ENCODE results near the gene HBS1L.

Gene HBS1L

DNA sequence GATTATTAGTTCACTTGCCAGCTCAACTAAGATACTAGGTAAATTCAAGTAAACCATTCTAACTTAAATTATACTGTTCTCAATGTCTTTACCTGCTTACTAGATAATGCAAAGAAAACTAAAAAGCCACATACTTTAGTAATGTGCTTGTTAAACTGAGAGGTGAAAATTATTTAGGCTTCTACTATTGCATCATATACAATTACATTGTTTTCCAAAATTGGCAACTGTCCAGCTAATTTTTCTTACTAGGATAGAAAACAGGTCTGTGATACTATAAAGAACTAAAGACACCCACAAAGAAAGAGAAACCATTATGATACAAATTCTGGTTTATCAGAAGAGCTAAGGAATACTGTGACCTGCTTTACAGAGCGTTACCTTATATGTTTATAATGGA is 59.1 kb downstream of the HBS1L start:
- no peak for DNase-seq

DNA sequence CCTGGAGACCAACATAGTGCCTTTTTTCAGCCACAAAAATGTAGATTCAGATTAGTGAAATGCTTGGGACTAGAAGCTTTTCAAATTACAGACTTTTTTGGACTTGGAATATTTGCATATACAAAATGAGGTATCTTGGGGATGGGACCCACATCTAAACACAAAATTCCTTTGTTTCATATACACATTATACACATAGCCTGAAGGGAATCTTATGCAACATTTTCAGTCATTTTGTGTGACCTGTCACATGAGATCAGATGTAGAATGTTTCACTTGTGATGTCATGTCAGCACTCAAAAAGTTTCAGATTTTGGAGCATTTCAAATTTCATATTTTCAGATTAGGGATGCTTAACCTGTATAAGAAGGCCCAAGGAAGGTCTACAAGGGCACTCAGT is 60.2 kb downstream of the HBS1L start:
- no peak for DNase-seq

DNA sequence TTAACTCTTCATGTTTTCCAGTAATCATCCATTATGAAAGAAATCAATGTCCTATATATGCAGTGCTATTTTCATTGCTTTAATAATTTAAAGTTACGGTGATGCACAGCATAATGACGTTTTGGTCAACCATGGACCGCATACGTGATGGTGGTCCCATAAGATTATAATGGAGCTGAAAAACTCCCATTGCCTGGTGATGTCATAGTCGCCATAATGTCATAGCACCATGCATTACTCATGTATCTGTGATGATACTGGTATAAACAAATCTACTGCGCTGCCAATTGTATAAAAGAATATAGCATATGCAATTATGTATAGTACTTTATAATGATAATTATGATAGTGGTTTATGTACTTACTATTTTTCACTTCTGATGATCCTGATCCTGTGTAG is 62.5 kb downstream of the HBS1L start:
- no peak for DNase-seq

DNA sequence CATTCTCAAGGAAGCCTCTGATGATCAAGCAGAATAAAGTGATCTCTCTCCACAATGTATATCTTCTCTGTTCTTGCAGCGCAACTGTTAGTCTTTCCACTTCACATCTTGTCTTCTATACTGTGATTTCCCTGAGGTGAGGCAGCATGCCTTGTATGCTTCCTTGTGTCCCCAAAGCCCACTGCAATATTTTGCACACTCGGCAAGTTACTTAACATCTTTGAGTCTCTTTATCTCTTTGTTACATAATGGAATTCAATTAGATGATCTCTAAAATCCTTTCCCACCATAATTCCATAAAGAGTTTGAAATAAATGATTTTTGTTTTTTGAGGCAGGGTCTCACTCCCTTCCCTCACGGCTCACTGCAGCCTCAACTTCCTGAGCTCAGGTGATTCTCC is 64.4 kb downstream of the HBS1L start:
- no peak for DNase-seq

DNA sequence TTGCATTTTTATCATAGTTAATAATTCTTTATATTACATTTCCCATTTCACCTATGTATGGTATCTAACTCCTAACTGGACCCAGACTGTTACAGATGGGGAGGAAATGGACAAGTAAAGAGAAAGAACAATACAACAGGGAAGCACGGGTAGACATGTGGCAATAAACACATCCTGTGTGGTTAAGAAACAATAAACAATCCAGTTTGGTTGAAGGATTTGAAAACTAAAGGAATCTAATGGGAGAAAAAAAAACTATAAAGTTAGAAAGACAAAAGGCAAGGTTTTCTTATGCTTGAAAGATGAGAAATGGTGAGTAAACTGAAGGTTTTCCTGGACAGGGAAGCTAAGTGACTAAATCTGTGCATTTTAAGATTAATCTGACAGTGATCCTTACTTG is 69.8 kb downstream of the HBS1L start:
- DNase-seq = no peak

DNA sequence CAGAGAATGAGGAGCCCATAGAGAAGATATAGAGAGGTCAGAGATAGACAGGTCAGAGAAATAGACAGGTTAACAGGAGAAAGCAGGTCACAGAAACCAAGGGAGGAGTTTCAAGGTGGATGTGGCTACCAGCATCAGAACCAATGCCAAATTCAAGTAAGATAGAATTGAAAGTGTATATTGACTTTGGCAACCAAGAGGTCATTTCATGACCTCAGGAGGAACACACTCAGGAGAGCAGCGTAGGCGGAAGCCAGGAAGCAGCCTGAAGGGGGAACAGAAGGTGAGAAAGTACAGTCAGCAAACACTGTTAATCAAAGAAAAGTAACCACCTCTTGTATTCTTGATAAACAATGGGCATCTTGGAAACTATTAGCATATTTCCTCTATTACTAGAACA is 70.8 kb downstream of the HBS1L start:
- DNase-seq = no peak

DNA sequence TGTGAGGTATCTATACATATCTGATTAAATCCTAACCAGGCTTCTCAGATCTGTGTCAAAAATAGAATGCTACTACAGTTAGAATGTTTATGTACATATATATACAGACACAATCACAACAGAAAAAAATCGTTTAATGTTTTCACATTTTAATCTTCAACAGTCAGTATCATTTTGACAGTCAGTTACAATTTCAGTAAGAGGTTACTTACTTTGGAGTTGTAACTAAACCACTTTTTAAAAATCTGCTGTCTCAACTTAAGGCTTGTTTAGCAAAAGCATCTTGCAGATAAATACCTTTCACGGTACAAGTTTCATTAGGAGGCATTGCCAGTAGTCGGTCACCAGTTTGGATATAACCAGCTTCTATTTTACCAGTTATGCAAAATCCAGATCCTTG is 72.5 kb downstream of the HBS1L start:
- DNase-seq = no peak

DNA sequence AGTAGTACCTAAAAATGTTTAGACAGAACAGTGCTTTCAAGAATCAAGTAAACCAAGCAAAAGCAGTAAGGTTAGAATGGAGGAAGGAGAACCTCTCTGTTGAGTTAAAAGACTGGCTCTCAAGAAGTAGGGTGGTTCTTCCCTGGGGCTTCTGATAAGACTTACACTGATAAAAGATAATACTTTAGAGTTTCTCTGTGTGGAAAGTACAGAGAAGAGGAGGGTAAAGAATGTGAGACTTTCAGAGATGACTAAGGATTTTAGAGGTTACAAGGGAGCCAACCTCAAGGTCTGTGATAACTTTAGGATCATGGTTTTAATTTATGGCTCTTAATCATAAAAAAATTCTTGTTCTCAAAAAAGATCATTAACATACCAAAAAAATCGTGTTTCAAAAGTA is 73.8 kb downstream of the HBS1L start:
- no peak for DNase-seq

DNA sequence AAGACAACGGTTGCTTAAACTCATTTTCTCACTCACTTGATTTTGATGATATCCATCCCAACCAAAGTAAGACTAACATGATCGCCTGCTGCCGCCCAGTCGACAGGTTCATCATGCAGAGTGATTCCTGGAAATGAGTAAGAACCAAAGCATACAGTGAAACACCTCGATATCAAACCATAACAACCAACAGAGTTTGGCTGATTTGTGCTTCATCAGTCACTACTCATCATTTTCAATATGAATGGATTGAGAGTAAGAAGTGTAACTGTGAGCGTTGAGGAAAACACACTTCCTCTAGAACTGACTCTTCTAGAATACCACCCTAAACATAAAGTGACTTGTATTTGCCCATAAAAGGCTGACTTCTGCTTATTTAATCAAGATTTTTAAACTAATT is 75.5 kb downstream of the HBS1L start:
- no peak for DNase-seq

DNA sequence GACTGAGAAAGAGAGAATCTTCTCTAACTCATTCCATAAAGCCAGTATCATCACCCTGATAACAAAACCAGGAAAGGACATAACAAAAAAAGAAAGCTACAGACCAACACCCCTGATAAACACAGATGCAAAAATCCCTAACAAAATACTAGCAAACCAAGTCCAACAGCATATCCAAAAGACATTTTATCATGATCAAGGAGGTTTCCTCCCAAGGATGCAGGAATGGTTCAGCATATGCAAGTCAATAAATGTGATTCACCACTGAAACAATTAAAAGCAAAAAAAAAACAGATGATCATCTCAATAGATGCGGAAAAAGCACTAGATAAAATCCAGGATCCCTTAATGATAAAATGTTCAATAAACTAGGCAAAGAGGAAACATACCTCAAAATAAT is 80.3 kb downstream of the HBS1L start:
- DNase-seq = no peak

DNA sequence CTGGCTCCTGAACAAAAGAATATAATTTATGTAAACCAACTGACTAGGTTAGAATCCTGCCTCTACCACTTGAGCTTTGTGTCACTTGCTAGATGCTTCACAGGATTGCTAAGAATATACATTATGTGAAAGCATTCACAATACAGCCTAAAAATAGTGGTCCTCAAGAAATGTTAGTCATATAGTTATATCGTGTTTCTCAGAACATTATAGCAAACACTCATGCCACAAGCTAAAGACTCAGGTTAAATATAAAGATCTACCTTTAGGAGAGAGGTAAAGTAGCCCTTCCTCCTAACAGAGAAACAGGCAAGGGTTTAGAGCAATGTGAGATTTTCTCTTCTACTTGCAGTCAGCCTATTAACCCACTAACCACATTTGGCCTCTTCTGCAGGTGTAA is 86.9 kb downstream of the HBS1L start:
- DNase-seq = no peak

DNA sequence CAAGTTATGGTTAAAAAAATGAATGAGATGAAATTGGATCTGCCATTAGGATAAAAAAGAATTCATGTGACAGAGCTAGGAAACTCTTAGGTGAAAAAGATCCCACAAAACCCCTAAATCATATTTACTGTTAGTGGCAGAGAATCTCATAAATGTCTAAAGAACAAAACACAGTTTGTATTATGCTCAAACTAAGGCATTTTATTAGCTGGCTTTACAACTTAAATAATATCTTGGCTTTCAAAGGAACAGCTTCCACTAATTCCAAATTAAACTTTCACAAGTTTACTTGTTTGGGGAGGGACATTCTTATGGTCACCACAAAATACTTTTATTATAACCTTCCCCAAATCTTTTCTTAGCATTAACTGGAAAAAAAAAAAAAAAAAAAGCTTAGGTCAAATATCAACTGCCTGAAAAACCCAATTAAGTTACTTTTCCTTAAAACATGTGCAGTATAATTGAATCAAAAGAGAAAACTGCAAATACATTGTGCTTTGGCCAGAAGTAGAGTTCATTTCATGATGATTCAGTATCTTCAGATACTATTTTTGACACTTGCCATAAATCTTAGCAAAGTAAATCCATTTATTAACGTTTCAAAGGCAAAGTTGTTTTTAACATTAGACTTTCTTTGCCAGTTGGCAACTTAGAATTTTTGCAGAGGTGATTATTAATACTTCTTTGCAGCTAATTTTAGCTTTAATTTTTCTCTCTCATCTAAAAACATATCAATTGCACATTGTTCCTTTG is 90.0 kb downstream of the HBS1L start:
- DNase-seq = no peak

DNA sequence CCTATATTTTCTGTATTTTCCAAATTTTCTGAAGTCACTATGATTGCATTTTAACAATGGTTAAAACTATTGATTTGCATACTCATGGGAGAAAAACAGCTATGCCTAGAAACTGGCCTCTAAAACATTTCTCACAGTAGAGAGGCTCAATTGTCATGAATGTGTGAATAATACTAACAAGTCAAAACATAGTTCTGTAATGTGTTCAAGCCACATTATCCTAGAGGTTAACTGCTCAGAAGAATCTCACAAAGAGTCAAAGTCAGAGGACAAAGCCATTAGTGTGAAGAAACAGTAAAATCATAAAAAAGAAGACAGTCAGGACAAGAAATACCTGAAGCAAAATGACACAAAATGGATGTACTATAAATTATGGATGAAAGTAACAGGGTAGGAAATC is 92.2 kb downstream of the HBS1L start:
- no peak for DNase-seq

DNA sequence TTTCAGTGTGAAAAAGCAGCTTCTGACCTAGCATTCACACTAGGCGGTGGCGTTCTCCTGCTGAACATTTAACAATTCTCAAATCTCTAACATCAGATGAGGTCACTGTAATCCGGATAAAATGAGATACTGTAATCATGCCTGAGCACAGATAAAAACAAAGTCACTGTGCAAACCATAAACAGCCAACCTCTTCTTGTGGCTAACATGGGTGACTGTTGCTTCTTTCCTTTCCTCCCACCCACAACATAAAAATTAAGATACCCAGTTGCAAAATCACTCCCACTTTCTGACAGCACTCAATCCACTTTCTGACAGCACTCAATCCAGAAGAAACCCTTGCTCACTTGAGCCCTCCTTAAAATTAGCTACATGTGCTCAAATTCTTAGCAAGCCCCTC is 93.3 kb downstream of the HBS1L start:
- DNase-seq = no peak

DNA sequence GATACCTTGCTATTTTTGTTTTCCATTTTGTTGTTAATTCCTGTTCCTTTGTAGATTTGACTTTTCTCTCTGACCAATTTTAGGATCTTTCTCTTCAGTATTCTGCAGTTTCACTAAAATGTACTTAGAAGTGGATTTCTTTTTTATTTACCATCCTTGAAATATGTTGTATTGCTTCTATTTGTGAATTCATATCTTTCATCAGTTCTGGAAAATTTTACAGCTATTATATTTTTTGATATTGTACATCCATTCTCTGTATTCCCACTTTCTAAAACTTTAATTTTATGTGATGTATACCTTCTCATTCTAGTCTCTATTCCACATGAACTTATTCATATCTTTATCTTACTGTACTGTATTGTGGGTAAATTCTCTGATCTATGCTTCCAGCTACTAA is 95.0 kb downstream of the HBS1L start:
- DNase-seq = no peak

DNA sequence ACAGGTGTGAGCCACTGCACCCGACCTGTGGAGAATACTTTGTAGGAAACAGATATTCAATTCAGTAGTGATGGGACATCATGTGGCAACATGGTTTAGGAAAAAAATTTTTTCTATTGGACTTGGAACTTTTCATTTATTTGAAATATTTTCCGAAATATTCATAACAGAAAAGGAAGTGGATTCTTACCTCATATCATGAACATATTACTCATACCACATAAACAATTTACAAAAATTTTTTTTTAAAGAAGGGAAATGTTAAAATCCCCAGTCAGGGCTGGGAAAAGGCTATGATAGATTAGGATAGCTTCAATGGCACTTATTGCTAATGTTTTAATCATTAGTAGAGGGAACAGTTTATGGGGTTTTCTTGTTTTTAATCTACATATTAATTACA is 97.9 kb downstream of the HBS1L start:
- DNase-seq = no peak

DNA sequence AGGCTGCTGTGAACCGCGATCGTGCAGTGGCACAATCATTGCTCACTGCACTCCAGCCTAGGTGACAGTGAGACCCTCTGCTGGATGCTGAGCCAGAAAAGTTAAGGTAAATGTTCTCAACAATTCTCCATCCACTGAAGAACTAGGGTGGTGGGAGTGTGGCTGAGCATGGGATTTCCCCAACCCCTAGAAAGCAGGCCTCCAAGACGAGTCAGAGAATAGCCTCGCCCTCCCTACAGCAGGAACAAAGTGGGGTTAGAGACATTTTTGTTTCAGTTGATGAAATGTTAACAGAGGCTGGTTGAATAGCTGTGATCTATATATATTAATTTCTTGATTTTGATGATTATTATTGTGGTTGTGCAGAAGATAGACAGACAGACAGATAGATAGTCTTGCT is 98.6 kb downstream of the HBS1L start:
- DNase-seq = no peak

DNA sequence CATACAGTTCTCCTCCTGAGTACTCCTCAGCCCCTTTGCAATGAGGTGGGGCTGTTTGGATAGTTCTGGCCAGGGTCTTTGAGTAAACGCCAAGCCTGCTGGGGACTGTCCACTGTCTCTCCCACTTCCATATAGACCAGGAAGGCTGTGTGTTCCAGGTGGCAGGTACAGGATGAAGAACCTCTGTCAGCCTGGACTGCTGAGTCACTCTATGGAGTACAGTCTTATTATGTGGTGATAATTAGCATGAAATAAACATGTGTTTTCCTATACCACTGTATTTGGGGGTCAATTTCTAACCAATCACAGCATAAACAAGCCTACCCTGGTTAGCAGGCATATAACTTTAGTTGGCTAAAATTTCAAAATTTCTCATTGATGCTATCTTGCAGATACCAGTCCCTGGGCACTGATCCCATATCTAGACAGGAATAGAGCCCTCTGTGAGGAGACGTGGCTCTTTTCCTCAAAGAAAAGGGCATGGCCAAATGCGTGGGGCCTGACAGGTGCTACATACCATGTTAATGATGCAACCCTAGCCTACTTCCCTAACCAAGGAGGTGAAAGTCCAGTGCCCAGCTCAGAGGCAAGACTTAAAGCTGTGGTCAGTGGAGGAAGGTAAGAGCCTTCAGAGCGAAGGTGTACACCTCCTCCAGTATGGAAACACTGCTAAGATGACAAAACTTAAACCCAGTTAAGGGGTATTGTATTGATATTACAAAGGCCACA is 100.2 kb downstream of the HBS1L start:
- DNase-seq = no peak

DNA sequence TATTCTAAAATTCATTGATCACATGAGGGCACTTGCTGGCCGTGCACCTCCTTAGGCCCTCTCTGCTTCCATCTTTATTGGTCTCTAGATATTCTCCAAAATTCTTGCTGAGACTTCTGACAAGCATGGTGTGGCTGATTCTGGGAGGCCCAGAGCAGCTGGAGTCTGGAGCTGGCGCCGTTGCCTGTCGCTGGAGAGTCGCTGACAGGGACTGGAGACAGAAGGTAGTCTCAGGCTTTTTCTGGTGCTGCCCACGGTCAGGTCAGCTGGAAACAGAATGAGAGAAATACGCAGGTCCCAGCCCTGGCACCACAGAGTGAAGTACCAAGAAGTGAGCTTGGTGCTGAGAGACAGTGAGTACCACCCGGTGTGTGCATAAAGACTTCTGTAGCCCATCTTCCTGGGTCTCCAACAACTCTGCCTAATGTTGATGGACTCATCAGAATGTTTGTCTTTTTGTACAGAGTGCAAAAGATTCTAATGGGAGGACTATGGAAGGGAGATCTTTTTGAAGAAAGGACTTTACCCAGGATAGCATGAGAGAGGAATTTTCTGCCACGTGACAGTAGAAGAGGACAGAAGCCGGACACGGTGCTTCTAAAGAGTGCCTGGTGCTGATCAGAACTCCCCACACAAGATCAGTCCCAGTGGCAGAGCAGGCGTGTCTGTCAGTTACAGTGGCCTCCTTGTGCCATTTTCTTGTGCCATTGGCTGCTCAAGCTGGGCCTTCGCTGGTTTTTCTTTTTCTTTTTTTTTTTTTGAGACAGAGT is 102.9 kb downstream of the HBS1L start:
- no peak for DNase-seq

DNA sequence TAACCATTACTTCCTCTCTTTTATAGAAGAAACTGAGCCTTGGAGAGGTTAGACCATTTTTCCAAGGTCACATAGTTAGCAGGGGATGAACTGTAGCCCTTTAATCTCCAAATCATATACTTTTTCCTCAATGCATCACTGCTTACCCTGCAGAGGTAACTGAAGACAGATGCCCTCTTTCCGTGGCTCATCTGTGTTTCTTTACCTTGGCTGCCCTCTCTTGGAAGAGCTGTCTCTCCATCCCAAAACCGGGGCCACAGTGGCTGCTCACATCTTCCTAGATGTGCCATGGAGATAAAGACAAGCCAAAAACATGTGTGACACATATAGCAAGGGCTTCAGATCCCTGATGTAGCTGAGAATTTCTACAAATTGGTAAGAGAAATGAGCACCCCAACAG is 104.1 kb downstream of the HBS1L start:
- peak in 1 of 2 experiments; percentile 8 for DNase-seq

DNA sequence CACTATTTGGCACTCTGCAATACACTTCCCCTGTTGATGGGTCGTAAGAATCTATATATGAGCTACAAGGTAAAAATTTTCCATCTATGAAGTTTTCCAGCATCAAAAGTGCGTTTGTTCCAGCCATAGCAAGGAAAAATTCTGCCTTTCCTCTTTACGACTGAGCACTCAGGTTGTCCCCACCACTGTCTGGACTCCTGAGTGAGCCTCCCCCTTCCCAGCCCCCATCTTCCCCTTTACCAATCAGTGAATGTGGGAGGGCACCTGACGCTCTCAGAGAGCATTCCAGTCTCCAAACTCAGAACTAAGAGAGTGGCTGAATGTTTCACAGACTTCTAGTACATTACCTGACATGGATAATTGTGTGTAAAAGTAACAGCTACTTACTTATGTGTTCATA is 104.7 kb downstream of the HBS1L start, which contains the start of gene ALDH8A1:
Gene ALDH8A1, minus strand, starts transcription at position 175 of the 400 bp plus-strand sequence. Its CDS starts 48 bp downstream, at position 127.
- no peak for DNase-seq

DNA sequence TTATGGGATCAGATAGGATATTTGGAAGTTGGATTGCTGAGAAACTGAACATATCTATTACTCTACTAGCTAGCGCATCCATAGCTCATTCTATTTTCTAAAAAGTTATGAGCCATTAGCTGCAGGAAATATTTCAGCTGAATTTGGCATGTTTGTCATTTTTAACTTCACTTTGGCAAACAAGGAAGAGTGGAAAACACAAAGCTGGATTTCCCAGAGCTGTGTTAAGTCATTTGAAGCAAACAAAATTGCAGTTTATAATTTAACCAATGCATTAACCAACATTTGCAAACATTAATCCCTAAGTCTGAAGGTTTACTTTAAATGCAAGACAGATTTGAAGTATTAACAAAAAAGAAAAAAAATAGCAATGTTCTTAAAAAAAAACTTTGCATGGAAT is 105.9 kb downstream of the HBS1L start:
- DNase-seq = no peak

DNA sequence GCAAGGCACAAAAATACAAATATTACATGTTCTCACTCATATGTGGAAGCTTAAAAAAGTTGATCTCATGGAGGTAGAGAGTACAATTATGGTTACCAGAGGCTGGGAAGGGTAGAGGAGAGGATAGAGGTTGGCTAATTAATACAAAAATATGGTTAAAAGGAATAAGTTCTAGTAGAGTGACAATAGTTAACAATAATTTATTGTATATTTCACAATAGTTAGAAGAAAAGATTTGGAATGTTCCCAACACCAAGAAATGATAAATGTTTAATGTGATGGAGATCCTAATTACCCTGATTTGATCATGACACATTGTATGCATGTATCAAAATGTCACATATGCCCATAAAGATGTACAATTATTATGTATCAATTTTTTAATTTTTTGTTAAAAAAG is 106.5 kb downstream of the HBS1L start:
- DNase-seq = no peak

DNA sequence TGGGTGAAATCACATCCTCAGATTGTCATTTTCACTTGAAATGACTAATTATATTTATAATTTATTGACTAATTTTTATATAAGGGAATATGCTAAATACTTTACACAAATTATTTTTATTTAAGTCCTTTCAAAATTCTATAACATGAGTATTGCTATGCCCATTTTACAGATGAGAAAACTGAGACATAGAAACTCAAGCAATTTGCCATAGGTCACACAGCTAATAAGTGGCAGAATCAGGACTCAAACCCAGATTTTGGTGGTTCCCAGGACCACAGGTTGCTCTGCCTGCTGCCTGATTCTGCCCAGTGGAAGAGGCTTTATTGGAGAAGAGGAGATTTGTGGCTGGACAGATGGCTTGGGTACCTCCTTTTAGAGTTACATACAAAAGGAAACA is 109.6 kb downstream of the HBS1L start:
- no peak for DNase-seq

Data from NCI-H524 (cell line).